Neural progenitor cell (in vitro differentiated cells): ENCODE data around the gene CADPS. TPM values are rescaled to one million over a fixed set of nuclear protein-coding genes. Genes with fewer than 3 reads are reported as not detected.

Experiments
- DNase-seq: peaks from one replicate; pipeline ENCODE4 v3.0.0-alpha.2; 2016; ENCODE audit warnings: low spot score
- H2AFZ ChIP-seq: fragments of 200-600 bp; sonication (generic); replicated peaks from 2 replicates; pipeline ENCODE4 v1.6.1; 2016; ENCODE audit warnings: antibody characterized with exemption
- H3F3A ChIP-seq: fragments of 200-600 bp; sonication (generic); 2 replicates; pipeline ENCODE4 v1.6.1; 2016; ENCODE audit warnings: antibody characterized with exemption, low read depth
- H3K27ac ChIP-seq: fragments of 200-600 bp; sonication (generic); 2 replicates; pipeline ENCODE4 v1.5.1; 2016; ENCODE audit warnings: mild to moderate bottlenecking
- H3K27me3 ChIP-seq: fragments of 200-600 bp; sonication (generic); 2 replicates; pipeline ENCODE4 v1.6.1; 2016; ENCODE audit warnings: mild to moderate bottlenecking, moderate library complexity
- H3K36me3 ChIP-seq: fragments of 200-600 bp; sonication (generic); 2 replicates; pipeline ENCODE4 v1.5.1; 2016
- H3K4me1 ChIP-seq: fragments of 200-600 bp; sonication (generic); 2 replicates; pipeline ENCODE4 v1.6.1; 2016; ENCODE audit warnings: mixed run types
- H3K4me2 ChIP-seq: fragments of 200-600 bp; sonication (generic); 2 replicates; pipeline ENCODE4 v1.6.1; 2016
- H3K4me3 ChIP-seq: fragments of 200-600 bp; sonication (generic); 2 replicates; pipeline ENCODE4 v1.5.1; 2016
- H3K79me2 ChIP-seq: fragments of 200-600 bp; sonication (generic); 2 replicates; pipeline ENCODE4 v1.6.1; 2016; ENCODE audit warnings: low read depth
- H3K9ac ChIP-seq: fragments of 200-600 bp; sonication (generic); 2 replicates; pipeline ENCODE4 v1.6.1; 2016
- H3K9me3 ChIP-seq: fragments of 200-600 bp; sonication (generic); 2 replicates; pipeline ENCODE4 v1.5.1; 2016; ENCODE audit warnings: low read depth
- H4K20me1 ChIP-seq: fragments of 200-600 bp; sonication (generic); 2 replicates; pipeline ENCODE4 v1.6.1; 2016; ENCODE audit warnings: low read depth
- H3K27ac Mint-ChIP-seq: 3 replicates; pipeline ENCODE4 v1.8.0; 2021; ENCODE audit warnings: mixed read lengths
- H3K27me3 Mint-ChIP-seq: 2 replicates; pipeline ENCODE4 v1.8.0; 2022; ENCODE audit warnings: low read depth, mild to moderate bottlenecking, inconsistent platforms, moderate library complexity, mixed read lengths; ENCODE audit not compliant: insufficient read depth
- H3K36me3 Mint-ChIP-seq: 3 replicates; pipeline ENCODE4 v1.8.0; 2021; ENCODE audit warnings: mixed read lengths
- H3K4me1 Mint-ChIP-seq: 3 replicates; pipeline ENCODE4 v1.8.0; 2021; ENCODE audit warnings: mixed read lengths
- H3K4me3 Mint-ChIP-seq: 3 replicates; pipeline ENCODE4 v1.8.0; 2021; ENCODE audit warnings: mild to moderate bottlenecking, moderate library complexity, mixed read lengths
- H3K9me3 Mint-ChIP-seq: 3 replicates; pipeline ENCODE4 v1.8.0; 2020; ENCODE audit warnings: mixed read lengths
- CTCF ChIP-seq: fragments of 200-600 bp; sonication (generic); IDR thresholded peaks from 2 replicates; pipeline ENCODE4 v1.5.1; 2017; ENCODE audit warnings: antibody characterized with exemption, mild to moderate bottlenecking
- EZH2 ChIP-seq: fragments of 200-600 bp; sonication (generic); IDR thresholded peaks from 2 replicates; pipeline ENCODE4 v1.6.1; 2017; ENCODE audit warnings: antibody characterized with exemption, mild to moderate bottlenecking, moderate library complexity
- EZH2phosphoT487 ChIP-seq: fragments of 200-600 bp; sonication (generic); IDR thresholded peaks from 2 replicates; pipeline ENCODE4 v1.6.1; 2017; ENCODE audit warnings: antibody characterized with exemption
- total RNA-seq: library from RNA; depleted of rRNA; stranded (reverse); fragments of >200 nt; gene quantifications from 2 replicates; pipeline ENCODE4 v1.2.3, GENCODE V29; 2015; ENCODE audit warnings: low replicate concordance

The CADPS gene
- total RNA-seq, 1 donor from 2014 or later: 17.3 TPM

GRCh38 chr3:62727981-62728380 lies 147.2 kb downstream of the CADPS start:
- Histone ChIP-seq H3K4me3 (no peak overlapping the region), H3K9ac (no peak overlapping the region), H3K9me3 (no peaks in the 10 kb centered on the region), H3K79me2 (no peaks in the 10 kb centered on the region), H3K4me1 (peaks cover 45% of the 10 kb centered on the region), H3K27me3 (no peaks in the 10 kb centered on the region), H2AFZ (no peak overlapping the region), H3K4me2 (peak overlapping the region; percentile 52), H4K20me1 (no peaks in the 10 kb centered on the region), H3F3A (no peaks in the 10 kb centered on the region), H3K36me3 (no peaks in the 10 kb centered on the region), H3K27ac (peak overlapping the region; percentile 4)
- H3K4me3 Mint-ChIP-seq: no peak overlapping the region
- DNase-seq: no peak
- H3K27me3 Mint-ChIP-seq: peaks cover 3% of the 10 kb centered on the region
- no peaks in the 10 kb centered on the region for H3K9me3 Mint-ChIP-seq
- H3K36me3 Mint-ChIP-seq: no peaks in the 10 kb centered on the region
- peak overlapping the region; percentile 52 for H3K27ac Mint-ChIP-seq
- TF ChIP-seq EZH2phosphoT487: no peak
- no peak for TF ChIP-seq CTCF
- no peak for TF ChIP-seq EZH2
- H3K4me1 Mint-ChIP-seq: peaks cover 53% of the 10 kb centered on the region

- Histone ChIP-seq H3K4me2 (peak overlapping the region; percentile 52), H3F3A (no peaks in the 10 kb centered on the region), H4K20me1 (no peaks in the 10 kb centered on the region), H3K27me3 (no peaks in the 10 kb centered on the region), H3K36me3 (no peaks in the 10 kb centered on the region), H3K4me1 (peaks cover 47% of the 10 kb centered on the region), H2AFZ (no peak overlapping the region), H3K4me3 (no peak overlapping the region), H3K9ac (no peak overlapping the region), H3K27ac (peak overlapping the region; percentile 4), H3K79me2 (no peaks in the 10 kb centered on the region), H3K9me3 (no peaks in the 10 kb centered on the region)
- H3K4me3 Mint-ChIP-seq: no peak overlapping the region
- H3K27me3 Mint-ChIP-seq: peaks cover 7% of the 10 kb centered on the region
- no peaks in the 10 kb centered on the region for H3K36me3 Mint-ChIP-seq
- DNase-seq: peak; percentile 38
- peak overlapping the region; percentile 52 for H3K27ac Mint-ChIP-seq
- H3K9me3 Mint-ChIP-seq: no peaks in the 10 kb centered on the region
- TF ChIP-seq CTCF: no peak
- no peak for TF ChIP-seq EZH2
- TF ChIP-seq EZH2phosphoT487: no peak
- H3K4me1 Mint-ChIP-seq: peaks cover 55% of the 10 kb centered on the region
Observed at GRCh38 chr3:62727536-62727935, 147.7 kb downstream of the CADPS start.

GRCh38 chr3:62724503-62724902 lies 150.7 kb downstream of the CADPS start:
- no peaks in the 10 kb centered on the region for H4K20me1 ChIP-seq
- H3K27ac ChIP-seq: no peak overlapping the region
- H3F3A ChIP-seq: no peaks in the 10 kb centered on the region
- H3K9me3 Mint-ChIP-seq: no peaks in the 10 kb centered on the region
- no peaks in the 10 kb centered on the region for H3K36me3 ChIP-seq
- peaks cover 7% of the 10 kb centered on the region for H3K27me3 Mint-ChIP-seq
- H3K36me3 Mint-ChIP-seq: no peaks in the 10 kb centered on the region
- no peak overlapping the region for H3K27ac Mint-ChIP-seq
- no peaks in the 10 kb centered on the region for H3K27me3 ChIP-seq
- no peak for TF ChIP-seq CTCF
- TF ChIP-seq EZH2phosphoT487: no peak
- no peak for TF ChIP-seq EZH2
- no peaks in the 10 kb centered on the region for H3K9me3 ChIP-seq
- no peaks in the 10 kb centered on the region for H3K79me2 ChIP-seq
- H2AFZ ChIP-seq: no peak overlapping the region
- H3K4me3 ChIP-seq: no peak overlapping the region
- DNase-seq: no peak
- no peak overlapping the region for H3K4me3 Mint-ChIP-seq
- H3K4me2 ChIP-seq: no peak overlapping the region
- peaks cover 47% of the 10 kb centered on the region for H3K4me1 ChIP-seq
- no peak overlapping the region for H3K9ac ChIP-seq
- peaks cover 59% of the 10 kb centered on the region for H3K4me1 Mint-ChIP-seq

- Histone ChIP-seq H3K36me3 (no peaks in the 10 kb centered on the region), H3K4me3 (no peak overlapping the region), H3F3A (peaks cover 2% of the 10 kb centered on the region), H3K9ac (no peak overlapping the region), H3K27ac (no peak overlapping the region), H3K9me3 (no peaks in the 10 kb centered on the region), H2AFZ (no peak overlapping the region), H3K27me3 (no peaks in the 10 kb centered on the region), H3K4me1 (peaks cover 46% of the 10 kb centered on the region), H3K4me2 (peak overlapping the region; percentile 37), H3K79me2 (no peaks in the 10 kb centered on the region), H4K20me1 (no peaks in the 10 kb centered on the region)
- Mint-ChIP-seq H3K36me3 (no peaks in the 10 kb centered on the region), H3K9me3 (no peaks in the 10 kb centered on the region), H3K27ac (no peak overlapping the region), H3K27me3 (peaks cover 7% of the 10 kb centered on the region), H3K4me3 (no peak overlapping the region), H3K4me1 (peaks cover 62% of the 10 kb centered on the region)
- TF ChIP-seq CTCF: no peak
- no peak for TF ChIP-seq EZH2
- TF ChIP-seq EZH2phosphoT487: no peak
- no peak for DNase-seq
Observed at GRCh38 chr3:62723914-62724217, 151.3 kb downstream of the CADPS start.
